K562 (cell line): Measurements from ENCODE around the gene DPH1. TPM values are rescaled to one million over a fixed set of nuclear protein-coding genes. Genes with fewer than 3 reads are reported as not detected.

Experiments
- CBX3 ChIP-seq, 2 experiments: IDR thresholded peaks; 1 replicate in 1 of 2; 2 replicates in 1 of 2; pipeline ENCODE4 v1.6.1; 2012; ENCODE audit warnings: inconsistent platforms in 2 of 2, low read length in 2 of 2, borderline replicate concordance in 1 of 2, control low read depth in 1 of 2
- CC2D1A ChIP-seq: fragments of 450-650 bp; IDR thresholded peaks from 2 replicates; pipeline ENCODE4 v1.6.1; 2017; ENCODE audit warnings: mild to moderate bottlenecking
- DACH1 ChIP-seq: fragments of 450-650 bp; IDR thresholded peaks from 2 replicates; pipeline ENCODE4 v1.6.1; 2018; ENCODE audit not compliant: partially characterized antibody
- DNMT1 ChIP-seq: fragments of 450-650 bp; IDR thresholded peaks from 2 replicates; pipeline ENCODE4 v1.6.1; 2016; ENCODE audit warnings: antibody characterized with exemption, mild to moderate bottlenecking
- FOXK1 ChIP-seq: sonication (generic); formaldehyde crosslinking; IDR thresholded peaks from 2 replicates; pipeline ENCODE4 v1.8.0; 2022; ENCODE audit warnings: missing genetic modification reagents, mild to moderate bottlenecking, borderline replicate concordance
- GTF2B ChIP-seq: IDR thresholded peaks from 2 replicates; pipeline ENCODE4 v1.6.1; 2011; ENCODE audit not compliant: insufficient read length; ENCODE audit errors: extremely low read depth
- KAT7 ChIP-seq: sonication (generic); formaldehyde crosslinking; IDR thresholded peaks from 2 replicates; pipeline ENCODE4 v1.8.0; 2022; ENCODE audit warnings: missing genetic modification reagents, mild to moderate bottlenecking, borderline replicate concordance
- KHSRP ChIP-seq: fragments of 450-650 bp; IDR thresholded peaks from 2 replicates; pipeline ENCODE4 v1.6.1; 2017
- KLF10 ChIP-seq: fragments of 250-450 bp; sonication (Bioruptor Pico); IDR thresholded peaks from 2 replicates; pipeline ENCODE4 v1.6.1; 2021; ENCODE audit warnings: matching md5 sums
- MEIS2 ChIP-seq: fragments of 450-650 bp; IDR thresholded peaks from 2 replicates; pipeline ENCODE4 v1.6.1; 2014; ENCODE audit warnings: mild to moderate bottlenecking; ENCODE audit not compliant: partially characterized antibody
- MLLT1 ChIP-seq, 2 experiments: fragments of 450-650 bp; IDR thresholded peaks; 2 replicates each; pipeline ENCODE4 v1.6.1; 2016
- NCOA2 ChIP-seq, 2 experiments: fragments of 450-650 bp; IDR thresholded peaks; 2 replicates each; pipeline ENCODE4 v1.6.1; 2018; ENCODE audit warnings: mild to moderate bottlenecking in 2 of 2, moderate library complexity in 1 of 2; ENCODE audit not compliant: partially characterized antibody in 2 of 2
- NCOA4 ChIP-seq: fragments of 450-650 bp; IDR thresholded peaks from 2 replicates; pipeline ENCODE4 v1.6.1; 2018; ENCODE audit warnings: mild to moderate bottlenecking; ENCODE audit not compliant: partially characterized antibody
- PML ChIP-seq: IDR thresholded peaks from 2 replicates; pipeline ENCODE4 v1.6.1; 2012; ENCODE audit warnings: low read length, inconsistent platforms
- POLR2AphosphoS2 ChIP-seq: IDR thresholded peaks from 2 replicates; pipeline ENCODE4 v1.6.1; 2012; ENCODE audit warnings: low read length, improper control_type of control experiment
- POLR2G ChIP-seq: fragments of 200-400 bp; formaldehyde crosslinking; IDR thresholded peaks from 2 replicates; pipeline ENCODE4 v1.6.1; 2017; ENCODE audit warnings: low read depth, mild to moderate bottlenecking, antibody characterized with exemption, low read length, moderate library complexity
- XRCC5 ChIP-seq: fragments of 200-400 bp; formaldehyde crosslinking; IDR thresholded peaks from 2 replicates; pipeline ENCODE4 v1.6.1; 2017; ENCODE audit warnings: low read depth, mild to moderate bottlenecking, low read length
- ZBTB17 ChIP-seq: fragments of 450-650 bp; formaldehyde crosslinking; IDR thresholded peaks from 2 replicates; pipeline ENCODE4 v1.4.0; 2020; ENCODE audit warnings: mild to moderate bottlenecking
- ZBTB7A ChIP-seq: IDR thresholded peaks from 2 replicates; pipeline ENCODE4 v1.6.1; 2011; ENCODE audit warnings: low read depth, mild to moderate bottlenecking, low read length, moderate library complexity, borderline replicate concordance; ENCODE audit not compliant: control insufficient read depth
- ZNF398 ChIP-seq: fragments of 250-450 bp; sonication (Bioruptor Pico); IDR thresholded peaks from 2 replicates; pipeline ENCODE4 v1.8.0; 2021; ENCODE audit warnings: moderate library complexity, mild to moderate bottlenecking, inconsistent platforms
- ZNF41 ChIP-seq: fragments of 250-450 bp; sonication (Bioruptor Pico); conservative IDR thresholded peaks from 2 replicates; pipeline ENCODE4 v1.4.0; 2020; ENCODE audit warnings: mild to moderate bottlenecking
- ZNF740 ChIP-seq, 3 experiments: fragments of 200-800 bp in 1 of 3; sonication (Bioruptor generic) in 1 of 3; sonication (generic) in 1 of 3; formaldehyde crosslinking in 1 of 3; IDR thresholded peaks; 2 replicates each; pipeline versions ENCODE4 v1.6.1 to v1.8.0; 2016 to 2022; ENCODE audit warnings: mild to moderate bottlenecking in 2 of 3, missing compliant biosample characterization in 2 of 3, missing genetic modification characterization in 2 of 3, missing genetic modification reagents in 1 of 3
- ZNF780A ChIP-seq: fragments of 250-450 bp; sonication (Bioruptor Pico); IDR thresholded peaks from 2 replicates; pipeline ENCODE4 v1.5.0; 2021; ENCODE audit warnings: mild to moderate bottlenecking
- polyA plus RNA-seq, 8 experiments: library from polyadenylated mRNA; depleted of rRNA in 4 of 8; stranded (reverse) in 5 of 8; unstranded in 3 of 8; fragments of >200 nt; fragmentation: Nextera tagmentation in 2 of 8; fragmentation: Illumina TruSeq in 1 of 8; extraction: Ambion mirVana in 2 of 8; extraction: Trizol in 1 of 8; gene quantifications; 2 replicates each; pipeline versions ENCODE4 v1.2.1 to v1.2.3, GENCODE V29; 2011 to 2014; ENCODE audit warnings: inconsistent platforms in 1 of 8, missing spikeins in 1 of 8
- total RNA-seq, 7 experiments: library from RNA; depleted of rRNA in 6 of 7; stranded (reverse); fragments of >200 nt in 6 of 7; fragmentation: Illumina TruSeq in 2 of 7; extraction: Trizol in 2 of 7; gene quantifications; 2 replicates each; pipeline versions ENCODE4 v1.2.1 to v1.2.3, GENCODE V29; 2011 to 2021; ENCODE audit warnings: low replicate concordance in 1 of 7

Gene DPH1
- total and polyA plus RNA-seq, 9 of the 15 experiments (the other 6 are each of a cell fraction or from before 2014, with no cell fraction given), result 0.42 to 40.6 (median 20.2) TPM

GRCh38 chr17:2029911-2030778 is at the start of gene DPH1 (continued):
- peak in 1 of 2 experiments; percentile 100; a peak in 2 of 4 replicates for TF ChIP-seq MLLT1 (IDR thresholded peaks at IDR 0.05)
- no peak for TF ChIP-seq DNMT1
- TF ChIP-seq PML, result 0 out of 2 replicates have a peak, but pooled peaks have one; percentile 33
- no peak for TF ChIP-seq NCOA2 (IDR thresholded peaks at IDR 0.05; ENCODE audit: partially characterized antibody in 2 of 2)
- TF ChIP-seq NCOA4, result peak; percentile 95
- TF ChIP-seq CC2D1A, result no peak
- TF ChIP-seq KAT7 (CRISPR knock-in tag), result no peak
- TF ChIP-seq DACH1, result no peak
- TF ChIP-seq XRCC5, result peak; percentile 93
- TF ChIP-seq POLR2AphosphoS2, result no peak
- no peak for TF ChIP-seq ZNF740 (CRISPR knock-in tag; IDR thresholded peaks at IDR 0.05)
- TF ChIP-seq ZNF740 (tag; IDR thresholded peaks at IDR 0.05), result no peak
- TF ChIP-seq POLR2G, result peak; percentile 92
- TF ChIP-seq ZNF41, result no peak
- TF ChIP-seq ZBTB17 (CRISPR knock-in tag), result peak; percentile 100
- TF ChIP-seq CBX3 (IDR thresholded peaks at IDR 0.05; ENCODE audit: borderline replicate concordance in 1 of 2, low read length in 2 of 2), result no peak
- TF ChIP-seq MEIS2, result peak; percentile 57
- TF ChIP-seq ZNF780A, result no peak
- no peak for TF ChIP-seq FOXK1 (CRISPR knock-in tag)
- TF ChIP-seq ZBTB7A, result no peak
- no peak for TF ChIP-seq GTF2B
- no peak for TF ChIP-seq KLF10 (CRISPR knock-in tag)
- no peak for TF ChIP-seq ZNF398 (CRISPR knock-in tag)
- no peak for TF ChIP-seq KHSRP
